Measurements from ENCODE around the gene TMTC3.

The TMTC3 gene

GRCh38 chr12:88228720-88229119 lies 86.6 kb downstream of the TMTC3 start:
- no peak for DNase-seq

GRCh38 chr12:88230271-88230670 lies 88.2 kb downstream of the TMTC3 start:
- no peak for DNase-seq

GRCh38 chr12:88235183-88235833 lies 93.2 kb downstream of the TMTC3 start:
- no peak for DNase-seq

GRCh38 chr12:88237954-88238353 lies 95.8 kb downstream of the TMTC3 start:
- no peak for DNase-seq

- no peak for DNase-seq
Measured at GRCh38 chr12:88238406-88238805, 96.3 kb downstream of the TMTC3 start.

- DNase-seq: no peak
Measured at GRCh38 chr12:88241862-88242570, 99.9 kb downstream of the TMTC3 start.

- DNase-seq: no peak
Measured at GRCh38 chr12:88242571-88242925, 100.4 kb downstream of the TMTC3 start.

- DNase-seq: no peak
Measured at GRCh38 chr12:88242939-88243338, 100.8 kb downstream of the TMTC3 start.

- DNase-seq: no peak
Measured at GRCh38 chr12:88243982-88244381, 101.9 kb downstream of the TMTC3 start.

- no peak for DNase-seq
Measured at GRCh38 chr12:88245905-88246304, 103.8 kb downstream of the TMTC3 start.

- no peak for DNase-seq
Measured at GRCh38 chr12:88247241-88247643, 105.1 kb downstream of the TMTC3 start.

- no peak for DNase-seq
Measured at GRCh38 chr12:88248606-88249005, 106.5 kb downstream of the TMTC3 start.
